Mesodermal cell (in vitro differentiated cells): ENCODE results near the gene UBE2QL1.

ENCODE experiments used
- H3K27ac ChIP-seq: 2 replicates; pipeline ENCODE4 v1.7.0; 2013; ENCODE audit warnings: mild to moderate bottlenecking, low read depth, low read length, moderate library complexity; ENCODE audit not compliant: severe bottlenecking
- H3K36me3 ChIP-seq: 2 replicates; pipeline ENCODE4 v1.7.1; 2013; ENCODE audit warnings: mild to moderate bottlenecking, low read length, moderate library complexity; ENCODE audit not compliant: control insufficient read depth, insufficient read depth
- H3K4me1 ChIP-seq: one replicate; pipeline ENCODE4 v1.7.1; 2013; ENCODE audit warnings: mild to moderate bottlenecking, low read length; ENCODE audit not compliant: insufficient read depth, control insufficient read depth, poor library complexity, severe bottlenecking
- H3K4me3 ChIP-seq: 2 replicates; pipeline ENCODE4 v1.7.0; 2013; ENCODE audit warnings: low read length, control low read depth, mild to moderate bottlenecking; ENCODE audit not compliant: insufficient read depth, poor library complexity, severe bottlenecking; ENCODE audit errors: extremely low read depth
- H3K9me3 ChIP-seq: 2 replicates; pipeline ENCODE4 v1.7.1; 2013; ENCODE audit warnings: mild to moderate bottlenecking, low read length, moderate library complexity; ENCODE audit not compliant: control insufficient read depth
- WGBS, 2 experiments: methylation state at CpG; one replicate each; pipeline ENCODE4 v1.1.5; 2013; ENCODE audit warnings: missing lambda C conversion rate in 2 of 2; ENCODE audit not compliant: insufficient coverage in 2 of 2; 5-methylcytosine and 5-hydroxymethylcytosine counted together

The UBE2QL1 gene

GRCh38 chr5:6446042-6446441, 2.6 kb upstream of the UBE2QL1 start:
- peaks cover 2% of the 10 kb centered on the region for H3K9me3 ChIP-seq
- no peak overlapping the region for H3K4me3 ChIP-seq
- H3K4me1 ChIP-seq = no peaks in the 10 kb centered on the region
- WGBS, 2 experiments = 85 to 86% methylated on average over 12 of the region's 12 CpGs
- H3K36me3 ChIP-seq = no peaks in the 10 kb centered on the region
- H3K27ac ChIP-seq = no peak overlapping the region

GRCh38 chr5:6446626-6447309, 1.9 kb upstream of the UBE2QL1 start:
- Histone ChIP-seq H3K27ac (no peak overlapping the region), H3K4me3 (no peak overlapping the region), H3K36me3 (no peaks in the 10 kb centered on the region), H3K9me3 (no peaks in the 10 kb centered on the region), H3K4me1 (no peaks in the 10 kb centered on the region)
- 81 to 88% methylated on average over 18 to 19 of the region's 21 CpGs for WGBS, 2 experiments

GRCh38 chr5:6447384-6448140, 1.1 kb upstream of the UBE2QL1 start:
- Histone ChIP-seq H3K4me1 (no peaks in the 10 kb centered on the region), H3K9me3 (no peaks in the 10 kb centered on the region), H3K36me3 (no peaks in the 10 kb centered on the region), H3K4me3 (no peak overlapping the region), H3K27ac (no peak overlapping the region)
- WGBS, 2 experiments = 83 to 91% methylated on average over 4 to 7 of the region's 7 CpGs

- Histone ChIP-seq H3K36me3 (no peaks in the 10 kb centered on the region), H3K4me1 (no peaks in the 10 kb centered on the region), H3K27ac (no peak overlapping the region), H3K4me3 (peak overlapping the region; percentile 5), H3K9me3 (no peaks in the 10 kb centered on the region)
- WGBS, 2 experiments = 86 to 87% methylated on average over 3 of the region's 3 CpGs
These were observed 543 bp upstream of the UBE2QL1 start for GRCh38 chr5:6448141-6448491.

GRCh38 chr5:6449465-6450158, 953 bp downstream of the UBE2QL1 start:
- Histone ChIP-seq H3K4me3 (peak overlapping the region; percentile 36), H3K27ac (no peak overlapping the region), H3K9me3 (no peaks in the 10 kb centered on the region), H3K4me1 (no peaks in the 10 kb centered on the region), H3K36me3 (no peaks in the 10 kb centered on the region)
- 21 to 28% methylated on average over 5 to 8 of the region's 15 CpGs for WGBS, 2 experiments

- H3K4me3 ChIP-seq = no peak overlapping the region
- no peaks in the 10 kb centered on the region for H3K4me1 ChIP-seq
- whole genome bisulfite sequencing, 2 experiments = 10 to 27% methylated on average over 3 of the region's 9 CpGs
- H3K36me3 ChIP-seq = no peaks in the 10 kb centered on the region
- no peaks in the 10 kb centered on the region for H3K9me3 ChIP-seq
- no peak overlapping the region for H3K27ac ChIP-seq
These were observed 1.7 kb downstream of the UBE2QL1 start for GRCh38 chr5:6450319-6450833.

GRCh38 chr5:6452622-6453504, 4.2 kb downstream of the UBE2QL1 start:
- Histone ChIP-seq H3K4me3 (no peak overlapping the region), H3K9me3 (no peaks in the 10 kb centered on the region), H3K27ac (no peak overlapping the region), H3K4me1 (no peaks in the 10 kb centered on the region), H3K36me3 (no peaks in the 10 kb centered on the region)
- WGBS, 2 experiments = 77 to 91% methylated on average over 6 to 7 of the region's 10 CpGs

- Histone ChIP-seq H3K4me1 (no peaks in the 10 kb centered on the region), H3K27ac (no peak overlapping the region), H3K9me3 (no peaks in the 10 kb centered on the region), H3K4me3 (no peak overlapping the region), H3K36me3 (no peaks in the 10 kb centered on the region)
- WGBS, 2 experiments = 33 to 67% methylated on average over 1 of the region's 2 CpGs
These were observed 5.4 kb downstream of the UBE2QL1 start for GRCh38 chr5:6453937-6454560.

GRCh38 chr5:6454628-6455053, 6.0 kb downstream of the UBE2QL1 start:
- Histone ChIP-seq H3K9me3 (no peaks in the 10 kb centered on the region), H3K27ac (no peak overlapping the region), H3K4me1 (no peaks in the 10 kb centered on the region), H3K36me3 (no peaks in the 10 kb centered on the region), H3K4me3 (no peak overlapping the region)
- WGBS, 2 experiments = 77 to 80% methylated on average over 11 to 12 of the region's 12 CpGs
